ENCODE results near the gene RHOXF1.
"Not testable (repeated sequence)": the region's sequence is repeated elsewhere in the genome, so short reads cannot be mapped to it uniquely, and the experiment has no call there.

The RHOXF1 gene

DNA sequence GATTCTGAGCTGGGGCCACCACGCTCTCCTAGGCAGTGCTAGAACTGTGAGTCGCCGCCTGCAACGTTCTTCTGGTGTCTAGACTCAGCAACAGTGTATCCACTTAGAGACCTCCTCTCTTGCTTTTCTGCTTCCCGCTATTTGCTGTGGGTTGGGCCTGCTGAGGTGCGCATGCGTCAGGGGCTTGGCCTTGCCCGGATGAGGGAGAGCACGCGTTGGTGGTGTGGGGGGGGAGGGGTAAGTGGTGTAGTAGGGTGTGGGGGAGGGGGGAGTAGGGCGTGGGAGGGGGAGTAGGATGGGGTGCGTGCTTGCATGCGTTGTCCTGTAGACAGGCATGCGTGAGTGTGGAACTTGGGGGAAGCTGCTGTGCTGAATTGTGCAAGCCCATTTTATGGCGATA, 38.1 kb downstream of the RHOXF1 start, which contains the start of gene RHOXF2B:
RHOXF2B (minus strand) TSS at position 101 of the 400 bp plus-strand sequence. CDS start 138 bp downstream, outside the sequence.
- not testable (repeated sequence) for DNase-seq

DNA sequence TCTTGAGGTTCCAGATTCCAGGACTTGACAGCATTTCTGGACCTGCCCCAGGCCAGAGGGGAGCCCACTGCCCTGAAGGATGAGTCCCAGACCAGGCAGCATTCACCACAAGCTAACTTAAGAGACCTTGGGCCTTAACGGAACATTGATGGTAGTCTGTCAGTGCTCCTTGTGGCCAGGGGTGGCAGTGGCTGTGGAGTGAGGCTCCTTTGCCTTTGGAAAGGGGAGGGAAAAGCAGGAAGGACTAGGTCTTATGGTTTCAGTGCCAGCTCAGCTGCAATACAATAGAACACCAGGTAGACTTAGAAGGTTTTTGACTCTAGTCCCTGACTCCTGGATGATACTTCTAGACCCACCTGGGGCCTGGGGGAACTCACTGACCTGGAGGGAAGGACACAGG, 49.5 kb downstream of the RHOXF1 start:
- DNase-seq, result not testable (repeated sequence)
